ENCODE data around the gene COL11A2.
"Not testable (repeated sequence)": the region's sequence is repeated elsewhere in the genome, so short reads cannot be mapped to it uniquely, and the experiment has no call there.

Gene COL11A2

GRCh38 chr6:33160728-33161344, 31.4 kb downstream of the COL11A2 start:
- H3K27me3 Mint-ChIP-seq: no peaks in the 10 kb centered on the region
- peaks cover 14% of the 10 kb centered on the region for H3K4me1 Mint-ChIP-seq
- H3K9me3 Mint-ChIP-seq: no peaks in the 10 kb centered on the region
- H3K4me3 Mint-ChIP-seq: peak overlapping the region; percentile 85
- no peak overlapping the region for H3K27ac Mint-ChIP-seq
- H3K36me3 Mint-ChIP-seq: no peaks in the 10 kb centered on the region

- Mint-ChIP-seq H3K4me3 (no peak overlapping the region), H3K27ac (no peak overlapping the region), H3K36me3 (no peaks in the 10 kb centered on the region), H3K27me3 (no peaks in the 10 kb centered on the region), H3K4me1 (peaks cover 14% of the 10 kb centered on the region), H3K9me3 (no peaks in the 10 kb centered on the region)
These were observed 32.2 kb downstream of the COL11A2 start for GRCh38 chr6:33160096-33160495.

- Mint-ChIP-seq H3K9me3 (peaks cover 6% of the 10 kb centered on the region), H3K36me3 (peaks cover 2% of the 10 kb centered on the region), H3K4me1 (peaks cover 10% of the 10 kb centered on the region), H3K4me3 (no peak overlapping the region), H3K27me3 (peaks cover 2% of the 10 kb centered on the region), H3K27ac (no peak overlapping the region)
These were observed 35.3 kb downstream of the COL11A2 start for GRCh38 chr6:33156964-33157363.

GRCh38 chr6:33156561-33156960, 35.7 kb downstream of the COL11A2 start:
- Mint-ChIP-seq H3K27ac (no peak overlapping the region), H3K9me3 (peaks cover 9% of the 10 kb centered on the region), H3K4me1 (peaks cover 6% of the 10 kb centered on the region), H3K27me3 (peaks cover 2% of the 10 kb centered on the region), H3K36me3 (peaks cover 2% of the 10 kb centered on the region), H3K4me3 (no peak overlapping the region)

- H3K27me3 Mint-ChIP-seq: peaks cover 10% of the 10 kb centered on the region
- no peak overlapping the region for H3K27ac Mint-ChIP-seq
- peaks cover 9% of the 10 kb centered on the region for H3K9me3 Mint-ChIP-seq
- no peaks in the 10 kb centered on the region for H3K4me1 Mint-ChIP-seq
- peaks cover 2% of the 10 kb centered on the region for H3K36me3 Mint-ChIP-seq
- no peak overlapping the region for H3K4me3 Mint-ChIP-seq
These were observed 37.9 kb downstream of the COL11A2 start for GRCh38 chr6:33154349-33154748.

- H3K36me3 Mint-ChIP-seq: peaks cover 2% of the 10 kb centered on the region
- H3K4me3 Mint-ChIP-seq: no peak overlapping the region
- H3K4me1 Mint-ChIP-seq: no peaks in the 10 kb centered on the region
- H3K27me3 Mint-ChIP-seq: peaks cover 10% of the 10 kb centered on the region
- peaks cover 9% of the 10 kb centered on the region for H3K9me3 Mint-ChIP-seq
- H3K27ac Mint-ChIP-seq: no peak overlapping the region
These were observed 41.2 kb downstream of the COL11A2 start for GRCh38 chr6:33151050-33151449.

GRCh38 chr6:33150560-33150959, 41.7 kb downstream of the COL11A2 start:
- H3K4me1 Mint-ChIP-seq, H3K9me3 Mint-ChIP-seq, H3K36me3 Mint-ChIP-seq, H3K27ac Mint-ChIP-seq, H3K4me3 Mint-ChIP-seq: not testable (repeated sequence)
- peaks cover 10% of the 10 kb centered on the region for H3K27me3 Mint-ChIP-seq

GRCh38 chr6:33147807-33148666, 44.2 kb downstream of the COL11A2 start:
- peaks cover 3% of the 10 kb centered on the region for H3K4me1 Mint-ChIP-seq
- peaks cover 9% of the 10 kb centered on the region for H3K27me3 Mint-ChIP-seq
- no peak overlapping the region for H3K4me3 Mint-ChIP-seq
- H3K27ac Mint-ChIP-seq: no peak overlapping the region
- peaks cover 9% of the 10 kb centered on the region for H3K9me3 Mint-ChIP-seq
- peaks cover 2% of the 10 kb centered on the region for H3K36me3 Mint-ChIP-seq

- Mint-ChIP-seq H3K4me3 (no peak overlapping the region), H3K36me3 (no peaks in the 10 kb centered on the region), H3K27me3 (peaks cover 16% of the 10 kb centered on the region), H3K27ac (no peak overlapping the region), H3K9me3 (no peaks in the 10 kb centered on the region), H3K4me1 (peaks cover 6% of the 10 kb centered on the region)
These were observed 47.9 kb downstream of the COL11A2 start for GRCh38 chr6:33144373-33144772.

- Mint-ChIP-seq H3K4me1 (peaks cover 6% of the 10 kb centered on the region), H3K36me3 (no peaks in the 10 kb centered on the region), H3K9me3 (no peaks in the 10 kb centered on the region), H3K27me3 (peaks cover 16% of the 10 kb centered on the region), H3K4me3 (peak overlapping the region; percentile 39), H3K27ac (no peak overlapping the region)
These were observed 49.0 kb downstream of the COL11A2 start for GRCh38 chr6:33143113-33143770.

GRCh38 chr6:33142501-33143070, 49.7 kb downstream of the COL11A2 start:
- peak overlapping the region; percentile 39 for H3K4me3 Mint-ChIP-seq
- H3K27ac Mint-ChIP-seq: no peak overlapping the region
- peaks cover 16% of the 10 kb centered on the region for H3K27me3 Mint-ChIP-seq
- peaks cover 6% of the 10 kb centered on the region for H3K4me1 Mint-ChIP-seq
- H3K36me3 Mint-ChIP-seq: no peaks in the 10 kb centered on the region
- no peaks in the 10 kb centered on the region for H3K9me3 Mint-ChIP-seq

GRCh38 chr6:33140556-33140955, 51.7 kb downstream of the COL11A2 start:
- no peak overlapping the region for H3K27ac Mint-ChIP-seq
- no peaks in the 10 kb centered on the region for H3K9me3 Mint-ChIP-seq
- no peaks in the 10 kb centered on the region for H3K36me3 Mint-ChIP-seq
- H3K27me3 Mint-ChIP-seq: peaks cover 16% of the 10 kb centered on the region
- H3K4me1 Mint-ChIP-seq: peaks cover 6% of the 10 kb centered on the region
- H3K4me3 Mint-ChIP-seq: no peak overlapping the region

GRCh38 chr6:33139596-33140206, 52.6 kb downstream of the COL11A2 start:
- no peaks in the 10 kb centered on the region for H3K36me3 Mint-ChIP-seq
- peaks cover 6% of the 10 kb centered on the region for H3K4me1 Mint-ChIP-seq
- H3K9me3 Mint-ChIP-seq: no peaks in the 10 kb centered on the region
- peaks cover 16% of the 10 kb centered on the region for H3K27me3 Mint-ChIP-seq
- H3K27ac Mint-ChIP-seq: no peak overlapping the region
- H3K4me3 Mint-ChIP-seq: no peak overlapping the region

- Mint-ChIP-seq H3K4me1 (no peaks in the 10 kb centered on the region), H3K27me3 (peaks cover 5% of the 10 kb centered on the region), H3K9me3 (no peaks in the 10 kb centered on the region)
These were observed 55.9 kb downstream of the COL11A2 start for GRCh38 chr6:33136310-33136900.

GRCh38 chr6:33132081-33132524, 60.2 kb downstream of the COL11A2 start:
- no peak overlapping the region for H3K27ac Mint-ChIP-seq
- no peaks in the 10 kb centered on the region for H3K9me3 Mint-ChIP-seq
- H3K27me3 Mint-ChIP-seq: peaks cover 3% of the 10 kb centered on the region
- no peaks in the 10 kb centered on the region for H3K4me1 Mint-ChIP-seq
- H3K4me3 Mint-ChIP-seq: no peak overlapping the region
- H3K36me3 Mint-ChIP-seq: no peaks in the 10 kb centered on the region

More at GRCh38 chr6:33136310-33136900, 55.9 kb downstream of the COL11A2 start:
- Mint-ChIP-seq H3K4me3 (no peak overlapping the region), H3K36me3 (no peaks in the 10 kb centered on the region), H3K27ac (no peak overlapping the region)
